ENCODE measurements around the gene PPP2R2B. TPM values are rescaled to one million over a fixed set of nuclear protein-coding genes. Genes with fewer than 3 reads are reported as not detected.

The PPP2R2B gene
- total RNA-seq, 1 experiment from 2014 or later: not detected

DNA sequence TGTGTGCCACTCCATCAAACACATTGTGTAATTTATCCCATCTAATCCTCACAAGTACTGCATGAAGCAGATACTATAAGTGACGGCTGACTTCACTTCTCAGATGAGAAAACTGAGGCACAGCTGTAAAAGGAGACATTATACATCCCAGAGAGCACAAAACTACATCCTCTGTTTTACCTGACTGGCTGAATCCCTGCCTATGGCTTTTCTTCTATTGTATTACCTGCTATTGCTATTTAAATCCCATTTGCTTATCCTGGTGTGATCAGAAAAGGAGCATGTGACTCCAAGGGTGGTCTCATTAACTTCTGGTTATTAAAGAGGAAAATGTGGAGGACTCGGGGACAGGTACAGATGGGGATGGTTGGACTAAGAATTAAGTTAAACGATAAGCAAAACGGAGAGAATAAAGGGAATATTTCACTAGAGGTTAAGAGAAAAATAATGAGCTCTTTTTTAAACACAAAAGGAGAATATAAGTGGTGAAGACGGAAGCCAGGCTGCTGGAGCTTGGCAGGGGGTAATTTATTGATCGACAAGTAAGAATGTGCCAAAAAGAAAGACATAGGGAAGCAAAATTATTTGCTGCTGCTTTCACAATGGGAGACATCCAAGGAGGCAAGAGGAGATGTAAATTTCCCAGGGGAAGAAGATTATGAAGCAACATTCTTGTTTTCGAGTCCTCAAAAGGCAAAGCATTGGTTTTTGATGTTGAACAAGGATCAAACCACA, 206.8 kb downstream of the PPP2R2B start:
- H3K4me3 ChIP-seq (ENCODE audit: low read depth, low read length, poor library complexity, severe bottlenecking): no peak overlapping the region
- intact Hi-C loops (cut with micrococcal nuclease; ENCODE audit: unreplicated experiment): no loop called here
- ChIA-PET CTCF (interaction anchor here (0.6 kb wide), 1 partner anchor 517 kb away, joined by 5 read pairs; no protein-coding TSS in a partner anchor), POLR2A (ENCODE audit: low non-redundant PET) (no interaction called here)
- no TSS peak for BruUV-seq (replicated peaks)
- no peaks in the 10 kb centered on the region for H3K36me3 ChIP-seq (ENCODE audit: insufficient read depth, low read length, poor library complexity, severe bottlenecking)
- no peak overlapping the region for H3K27ac ChIP-seq (ENCODE audit: low read depth, low read length, poor library complexity, severe bottlenecking)
- peaks cover 72% of the 10 kb centered on the region for H3K27me3 ChIP-seq (replicated peaks; ENCODE audit: insufficient read depth, low read depth, low read length, poor library complexity)
- TF ChIP-seq, protein P1, sequence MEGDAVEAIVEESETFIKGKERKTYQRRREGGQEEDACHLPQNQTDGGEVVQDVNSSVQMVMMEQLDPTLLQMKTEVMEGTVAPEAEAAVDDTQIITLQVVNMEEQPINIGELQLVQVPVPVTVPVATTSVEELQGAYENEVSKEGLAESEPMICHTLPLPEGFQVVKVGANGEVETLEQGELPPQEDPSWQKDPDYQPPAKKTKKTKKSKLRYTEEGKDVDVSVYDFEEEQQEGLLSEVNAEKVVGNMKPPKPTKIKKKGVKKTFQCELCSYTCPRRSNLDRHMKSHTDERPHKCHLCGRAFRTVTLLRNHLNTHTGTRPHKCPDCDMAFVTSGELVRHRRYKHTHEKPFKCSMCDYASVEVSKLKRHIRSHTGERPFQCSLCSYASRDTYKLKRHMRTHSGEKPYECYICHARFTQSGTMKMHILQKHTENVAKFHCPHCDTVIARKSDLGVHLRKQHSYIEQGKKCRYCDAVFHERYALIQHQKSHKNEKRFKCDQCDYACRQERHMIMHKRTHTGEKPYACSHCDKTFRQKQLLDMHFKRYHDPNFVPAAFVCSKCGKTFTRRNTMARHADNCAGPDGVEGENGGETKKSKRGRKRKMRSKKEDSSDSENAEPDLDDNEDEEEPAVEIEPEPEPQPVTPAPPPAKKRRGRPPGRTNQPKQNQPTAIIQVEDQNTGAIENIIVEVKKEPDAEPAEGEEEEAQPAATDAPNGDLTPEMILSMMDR (conservative IDR thresholded peaks at IDR 0.05; ENCODE audit: low read depth, low read length): no peak
- TF ChIP-seq EZH2 (IDR thresholded peaks at IDR 0.05; ENCODE audit: borderline replicate concordance, low read depth, low read length, poor library complexity, severe bottlenecking): no peak
- H3K4me1 ChIP-seq (ENCODE audit: insufficient read depth, low read length, poor library complexity, severe bottlenecking): no peaks in the 10 kb centered on the region
- no peaks in the 10 kb centered on the region for H3K9me3 ChIP-seq (ENCODE audit: low read depth, low read length, poor library complexity, severe bottlenecking)
- DNase-seq (ENCODE audit: low spot score): no peak

DNA sequence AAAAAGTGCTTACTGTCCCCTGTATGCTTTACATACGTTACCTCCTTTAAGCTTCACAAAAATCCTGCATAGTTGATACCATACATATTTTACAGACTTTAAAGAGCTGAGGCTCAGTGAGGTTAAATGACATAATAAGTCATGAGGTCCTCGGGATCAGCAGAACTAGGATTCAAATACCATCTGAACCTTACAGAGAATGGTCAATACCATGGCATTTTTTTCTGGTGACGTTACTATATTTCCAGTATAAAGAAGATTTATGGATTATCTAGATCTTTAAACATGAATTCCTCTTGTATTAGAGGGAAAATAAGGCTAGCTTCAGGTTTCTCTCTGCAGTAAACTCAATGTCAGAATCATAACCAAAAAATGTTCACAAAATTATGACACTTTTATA, 208.9 kb downstream of the PPP2R2B start:
- Histone ChIP-seq H3K27me3 (replicated peaks; ENCODE audit: insufficient read depth, low read depth, low read length, poor library complexity) (peaks cover 64% of the 10 kb centered on the region), H3K36me3 (ENCODE audit: insufficient read depth, low read length, poor library complexity, severe bottlenecking) (no peaks in the 10 kb centered on the region), H3K4me1 (ENCODE audit: insufficient read depth, low read length, poor library complexity, severe bottlenecking) (no peaks in the 10 kb centered on the region), H3K9me3 (ENCODE audit: low read depth, low read length, poor library complexity, severe bottlenecking) (no peaks in the 10 kb centered on the region), H3K4me3 (ENCODE audit: low read depth, low read length, poor library complexity, severe bottlenecking) (no peak overlapping the region), H3K27ac (ENCODE audit: low read depth, low read length, poor library complexity, severe bottlenecking) (no peak overlapping the region)
- no peak for DNase-seq (ENCODE audit: low spot score)
- CTCF ChIA-PET: no interaction called here
- POLR2A ChIA-PET (ENCODE audit: low non-redundant PET): no interaction called here
- TF ChIP-seq EZH2 (IDR thresholded peaks at IDR 0.05; ENCODE audit: borderline replicate concordance, low read depth, low read length, poor library complexity, severe bottlenecking): no peak
- TF ChIP-seq, protein P1 (conservative IDR thresholded peaks at IDR 0.05; ENCODE audit: low read depth, low read length): no peak
- no TSS peak for BruUV-seq (replicated peaks)
- intact Hi-C loops (cut with micrococcal nuclease; ENCODE audit: unreplicated experiment): loop anchor here (10.0 kb wide), 1 partner anchor 905 kb away; no protein-coding TSS in a partner anchor

DNA sequence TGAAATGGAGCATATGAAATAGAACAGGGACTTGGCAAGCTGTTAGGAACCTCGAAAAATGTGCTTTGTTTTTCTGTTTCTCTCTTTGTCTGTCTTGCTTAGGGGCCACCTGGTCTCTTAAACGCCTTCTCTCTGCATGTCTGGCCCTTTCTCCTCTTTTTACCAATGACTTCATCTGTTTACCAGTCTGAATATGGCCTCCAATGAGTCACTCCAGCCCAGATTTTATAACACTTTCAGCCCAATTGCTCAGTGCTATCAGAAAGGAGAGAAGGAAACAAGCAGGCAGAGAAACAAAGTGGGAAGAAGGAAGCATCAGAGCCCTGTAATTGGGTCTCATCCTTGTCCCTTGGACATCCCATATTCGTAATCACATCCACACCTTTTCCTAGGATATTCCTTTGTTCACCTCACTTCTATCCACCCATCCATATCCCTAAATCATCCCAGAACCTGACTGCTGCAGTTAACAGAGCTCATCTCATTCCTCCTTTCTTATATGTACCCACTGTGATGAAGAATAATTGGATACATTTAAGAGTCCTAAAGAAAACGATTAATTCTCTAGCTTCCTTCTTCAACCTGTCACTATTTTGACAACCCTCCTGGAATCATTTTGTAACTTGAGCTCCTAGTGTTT, 210.8 kb downstream of the PPP2R2B start:
- Histone ChIP-seq H3K36me3 (ENCODE audit: insufficient read depth, low read length, poor library complexity, severe bottlenecking) (no peaks in the 10 kb centered on the region), H3K4me1 (ENCODE audit: insufficient read depth, low read length, poor library complexity, severe bottlenecking) (no peaks in the 10 kb centered on the region), H3K27me3 (replicated peaks; ENCODE audit: insufficient read depth, low read depth, low read length, poor library complexity) (peaks cover 48% of the 10 kb centered on the region), H3K4me3 (ENCODE audit: low read depth, low read length, poor library complexity, severe bottlenecking) (no peak overlapping the region), H3K9me3 (ENCODE audit: low read depth, low read length, poor library complexity, severe bottlenecking) (no peaks in the 10 kb centered on the region), H3K27ac (ENCODE audit: low read depth, low read length, poor library complexity, severe bottlenecking) (no peak overlapping the region)
- CTCF ChIA-PET: no interaction called here
- POLR2A ChIA-PET (ENCODE audit: low non-redundant PET): no interaction called here
- no peak for TF ChIP-seq EZH2 (IDR thresholded peaks at IDR 0.05; ENCODE audit: borderline replicate concordance, low read depth, low read length, poor library complexity, severe bottlenecking)
- TF ChIP-seq, protein P1 (conservative IDR thresholded peaks at IDR 0.05; ENCODE audit: low read depth, low read length): no peak
- no TSS peak for BruUV-seq (replicated peaks)
- DNase-seq (ENCODE audit: low spot score): no peak
- intact Hi-C loops (cut with micrococcal nuclease; ENCODE audit: unreplicated experiment): loop anchor here (10.0 kb wide), 1 partner anchor 907 kb away; no protein-coding TSS in a partner anchor
